ENCODE results near the gene RNU6-8.

The RNU6-8 gene

GRCh38 chr14:32202998-32203882 lies at the start of gene RNU6-8:
RNU6-8 (minus strand) TSS chr14:32203269.
- DNase-seq (ENCODE audit: low read depth), result peak; percentile 74

GRCh38 chr14:32252030-32252670 lies 49.1 kb upstream of the RNU6-8 start:
- DNase-seq (ENCODE audit: low read depth), result no peak

GRCh38 chr14:32251530-32251929 lies 48.5 kb upstream of the RNU6-8 start:
- no peak for DNase-seq (ENCODE audit: low read depth)

GRCh38 chr14:32250681-32251080 lies 47.6 kb upstream of the RNU6-8 start:
- DNase-seq (ENCODE audit: low read depth), result no peak

GRCh38 chr14:32249780-32250179 lies 46.7 kb upstream of the RNU6-8 start:
- DNase-seq (ENCODE audit: low read depth), result no peak

GRCh38 chr14:32249371-32249770 lies 46.3 kb upstream of the RNU6-8 start:
- no peak for DNase-seq (ENCODE audit: low read depth)

GRCh38 chr14:32246751-32247150 lies 43.7 kb upstream of the RNU6-8 start:
- DNase-seq (ENCODE audit: low read depth), result no peak

- DNase-seq (ENCODE audit: low read depth), result no peak
These were observed 41.3 kb upstream of the RNU6-8 start for GRCh38 chr14:32244404-32244803.

- DNase-seq (ENCODE audit: low read depth), result no peak
These were observed 30.2 kb upstream of the RNU6-8 start for GRCh38 chr14:32233260-32233659.

- DNase-seq (ENCODE audit: low read depth), result no peak
These were observed 29.4 kb upstream of the RNU6-8 start for GRCh38 chr14:32232481-32232880.

- no peak for DNase-seq (ENCODE audit: low read depth)
These were observed 27.7 kb upstream of the RNU6-8 start for GRCh38 chr14:32230695-32231280.

- no peak for DNase-seq (ENCODE audit: low read depth)
These were observed 27.1 kb upstream of the RNU6-8 start for GRCh38 chr14:32230181-32230580.

- no peak for DNase-seq (ENCODE audit: low read depth)
These were observed 23.0 kb upstream of the RNU6-8 start for GRCh38 chr14:32226056-32226455.

GRCh38 chr14:32225378-32225920 lies 22.4 kb upstream of the RNU6-8 start:
- DNase-seq (ENCODE audit: low read depth), result no peak

- DNase-seq (ENCODE audit: low read depth), result no peak
These were observed 21.8 kb upstream of the RNU6-8 start for GRCh38 chr14:32224737-32225377.

- no peak for DNase-seq (ENCODE audit: low read depth)
These were observed 14.2 kb upstream of the RNU6-8 start for GRCh38 chr14:32217301-32217700.

GRCh38 chr14:32212833-32213232 lies 9.8 kb upstream of the RNU6-8 start:
- DNase-seq (ENCODE audit: low read depth), result no peak

GRCh38 chr14:32211068-32211404 lies 8.0 kb upstream of the RNU6-8 start:
- DNase-seq (ENCODE audit: low read depth), result no peak

- no peak for DNase-seq (ENCODE audit: low read depth)
These were observed 6.4 kb upstream of the RNU6-8 start for GRCh38 chr14:32209471-32209870.

- no peak for DNase-seq (ENCODE audit: low read depth)
These were observed 5.4 kb upstream of the RNU6-8 start for GRCh38 chr14:32208490-32208889.

- DNase-seq (ENCODE audit: low read depth), result no peak
These were observed 3.5 kb upstream of the RNU6-8 start for GRCh38 chr14:32206552-32206951.

GRCh38 chr14:32205984-32206383 lies 2.9 kb upstream of the RNU6-8 start:
- no peak for DNase-seq (ENCODE audit: low read depth)

Measured in T-helper 22 cell (primary cell).